Loucy (cell line): ENCODE results near the gene C16orf90.
A peak's percentile ranks its signal among the peaks of the same experiment; 100 is the strongest.

ENCODE experiments used
- H2AFZ ChIP-seq: fragments of 200-600 bp; sonication (generic); 2 replicates; pipeline ENCODE4 v1.6.0; 2016; ENCODE audit warnings: antibody characterized with exemption, mild to moderate bottlenecking, low read length, moderate library complexity
- H3F3A ChIP-seq: fragments of 200-600 bp; 2 replicates; pipeline ENCODE4 v1.6.0; 2016; ENCODE audit warnings: antibody characterized with exemption, low read depth, mild to moderate bottlenecking
- H3K27me3 ChIP-seq: fragments of 200-600 bp; sonication (generic); 2 replicates; pipeline ENCODE4 v1.6.1; 2014; ENCODE audit warnings: low read length, mild to moderate bottlenecking; ENCODE audit not compliant: insufficient read depth, poor library complexity, severe bottlenecking
- H3K36me3 ChIP-seq: fragments of 200-600 bp; sonication (generic); 2 replicates; pipeline ENCODE4 v1.6.1; 2016; ENCODE audit warnings: low read length; ENCODE audit not compliant: insufficient read depth
- H3K4me1 ChIP-seq: fragments of 200-600 bp; sonication (generic); 2 replicates; pipeline ENCODE4 v1.5.1; 2014; ENCODE audit warnings: low read length, mild to moderate bottlenecking; ENCODE audit not compliant: insufficient read depth, poor library complexity, severe bottlenecking
- H3K4me2 ChIP-seq: fragments of 200-600 bp; sonication (generic); 2 replicates; pipeline ENCODE4 v1.6.0; 2014; ENCODE audit warnings: antibody characterized with exemption, low read length, low read depth, mild to moderate bottlenecking; ENCODE audit not compliant: poor library complexity, severe bottlenecking
- H3K4me3 ChIP-seq: fragments of 200-600 bp; sonication (generic); 2 replicates; pipeline ENCODE4 v1.5.1; 2014; ENCODE audit warnings: low read length, mild to moderate bottlenecking, mixed read lengths; ENCODE audit not compliant: poor library complexity, severe bottlenecking
- H3K79me2 ChIP-seq: fragments of 200-600 bp; sonication (generic); 2 replicates; pipeline ENCODE4 v1.6.1; 2014; ENCODE audit warnings: low read length; ENCODE audit not compliant: insufficient read depth
- H3K9ac ChIP-seq: fragments of 200-600 bp; sonication (generic); 2 replicates; pipeline ENCODE4 v1.6.0; 2014; ENCODE audit warnings: mild to moderate bottlenecking, low read depth, low read length, moderate library complexity; ENCODE audit not compliant: poor library complexity, severe bottlenecking
- H3K9me2 ChIP-seq: fragments of 200-600 bp; sonication (generic); replicated peaks from 2 replicates; pipeline ENCODE4 v1.6.1; 2016; ENCODE audit warnings: low read depth, low read length, mixed read lengths
- H3K9me3 ChIP-seq: fragments of 200-600 bp; sonication (generic); 2 replicates; pipeline ENCODE4 v1.6.1; 2014; ENCODE audit warnings: mild to moderate bottlenecking, antibody characterized with exemption, low read length, low read depth; ENCODE audit not compliant: insufficient read depth
- H4K20me1 ChIP-seq: fragments of 200-600 bp; sonication (generic); 2 replicates; pipeline ENCODE4 v1.6.0; 2014; ENCODE audit warnings: antibody characterized with exemption, low read length, mild to moderate bottlenecking; ENCODE audit not compliant: insufficient read depth, poor library complexity, severe bottlenecking
- EZH2phosphoT487 ChIP-seq: fragments of 200-600 bp; IDR thresholded peaks from 2 replicates; pipeline ENCODE4 v1.6.1; 2018; ENCODE audit warnings: antibody characterized with exemption, mild to moderate bottlenecking, moderate library complexity, borderline replicate concordance
- TF ChIP-seq, protein P1 (sequence below): fragments of 200-600 bp; sonication (generic); conservative IDR thresholded peaks from 2 replicates; pipeline ENCODE4 v1.5.1; 2014; ENCODE audit warnings: mild to moderate bottlenecking, antibody characterized with exemption, low read length

Gene C16orf90

GRCh38 chr16:3458852-3459361, 36.4 kb downstream of the C16orf90 start:
- Histone ChIP-seq H4K20me1 (peaks cover 10% of the 10 kb centered on the region), H3K4me1 (peaks cover 23% of the 10 kb centered on the region), H3F3A (0 out of 2 replicates have a peak, but pooled peaks cover 4% of the 10 kb centered on the region), H3K4me2 (peak overlapping the region; percentile 96), H3K9me3 (no peaks in the 10 kb centered on the region), H3K27me3 (no peaks in the 10 kb centered on the region), H3K36me3 (no peaks in the 10 kb centered on the region), H3K79me2 (peaks cover 56% of the 10 kb centered on the region), H3K9ac (peak overlapping the region; percentile 89), H2AFZ (no peak overlapping the region), H3K9me2 (no peaks in the 10 kb centered on the region), H3K4me3 (peak overlapping the region; percentile 87)
- no peak for TF ChIP-seq EZH2phosphoT487
- TF ChIP-seq, protein P1, sequence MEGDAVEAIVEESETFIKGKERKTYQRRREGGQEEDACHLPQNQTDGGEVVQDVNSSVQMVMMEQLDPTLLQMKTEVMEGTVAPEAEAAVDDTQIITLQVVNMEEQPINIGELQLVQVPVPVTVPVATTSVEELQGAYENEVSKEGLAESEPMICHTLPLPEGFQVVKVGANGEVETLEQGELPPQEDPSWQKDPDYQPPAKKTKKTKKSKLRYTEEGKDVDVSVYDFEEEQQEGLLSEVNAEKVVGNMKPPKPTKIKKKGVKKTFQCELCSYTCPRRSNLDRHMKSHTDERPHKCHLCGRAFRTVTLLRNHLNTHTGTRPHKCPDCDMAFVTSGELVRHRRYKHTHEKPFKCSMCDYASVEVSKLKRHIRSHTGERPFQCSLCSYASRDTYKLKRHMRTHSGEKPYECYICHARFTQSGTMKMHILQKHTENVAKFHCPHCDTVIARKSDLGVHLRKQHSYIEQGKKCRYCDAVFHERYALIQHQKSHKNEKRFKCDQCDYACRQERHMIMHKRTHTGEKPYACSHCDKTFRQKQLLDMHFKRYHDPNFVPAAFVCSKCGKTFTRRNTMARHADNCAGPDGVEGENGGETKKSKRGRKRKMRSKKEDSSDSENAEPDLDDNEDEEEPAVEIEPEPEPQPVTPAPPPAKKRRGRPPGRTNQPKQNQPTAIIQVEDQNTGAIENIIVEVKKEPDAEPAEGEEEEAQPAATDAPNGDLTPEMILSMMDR: no peak

DNA sequence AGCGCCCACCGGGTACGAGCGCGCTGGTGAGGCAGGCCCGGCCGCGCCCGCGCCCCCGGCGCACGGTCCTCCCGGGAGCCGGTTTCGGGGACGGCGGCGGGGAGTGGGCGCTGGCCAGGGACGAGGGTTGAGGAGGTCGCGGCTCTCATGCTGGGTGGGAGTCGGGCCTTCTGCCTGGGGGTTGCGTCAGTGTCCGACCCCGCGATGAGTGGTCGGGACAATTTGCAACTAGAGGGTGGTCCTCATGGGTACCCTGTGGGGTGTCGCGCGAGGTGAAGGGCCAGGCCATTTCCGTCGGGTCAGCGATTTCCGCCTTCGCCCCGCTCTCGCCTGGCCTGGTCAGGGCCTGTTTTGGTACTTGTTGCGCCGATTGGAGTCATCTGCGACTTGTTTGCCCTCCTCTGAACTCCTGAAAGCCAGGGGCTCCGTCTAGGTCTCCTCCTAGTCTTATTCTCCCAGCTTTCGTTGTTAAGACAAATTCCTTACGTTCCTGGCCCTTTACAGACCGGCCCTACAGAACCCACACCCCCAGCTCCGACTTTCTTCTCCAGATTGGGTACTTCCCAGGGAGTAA, 36.9 kb downstream of the C16orf90 start:
- Histone ChIP-seq H3K9ac (peak overlapping the region; percentile 89), H3K9me3 (no peaks in the 10 kb centered on the region), H3F3A (0 out of 2 replicates have a peak, but pooled peaks cover 4% of the 10 kb centered on the region), H3K4me1 (peaks cover 23% of the 10 kb centered on the region), H3K4me3 (peak overlapping the region; percentile 87), H3K4me2 (peak overlapping the region; percentile 96), H2AFZ (no peak overlapping the region), H3K36me3 (no peaks in the 10 kb centered on the region), H3K9me2 (no peaks in the 10 kb centered on the region), H3K79me2 (peaks cover 52% of the 10 kb centered on the region), H4K20me1 (peaks cover 10% of the 10 kb centered on the region), H3K27me3 (no peaks in the 10 kb centered on the region)
- TF ChIP-seq, protein P1: no peak
- TF ChIP-seq EZH2phosphoT487: no peak

- Histone ChIP-seq H3K9me2 (no peaks in the 10 kb centered on the region), H3K9me3 (no peaks in the 10 kb centered on the region), H3K79me2 (peaks cover 45% of the 10 kb centered on the region), H3K4me2 (peak overlapping the region; percentile 98), H3F3A (0 out of 2 replicates have a peak, but pooled peaks cover 4% of the 10 kb centered on the region), H3K36me3 (no peaks in the 10 kb centered on the region), H3K9ac (peak overlapping the region; percentile 89), H3K4me1 (peaks cover 23% of the 10 kb centered on the region), H2AFZ (peak overlapping the region; percentile 60; the same call in 1 of the 2 replicates), H3K4me3 (peak overlapping the region; percentile 87), H4K20me1 (peaks cover 10% of the 10 kb centered on the region), H3K27me3 (no peaks in the 10 kb centered on the region)
- no peak for TF ChIP-seq EZH2phosphoT487
- TF ChIP-seq, protein P1: no peak; the same call in 1 of the 2 replicates
Observed at GRCh38 chr16:3457434-3458252, 37.6 kb downstream of the C16orf90 start.
